ENCODE data around the gene SORCS2. TPM values are rescaled to one million over a fixed set of nuclear protein-coding genes. Genes with fewer than 3 reads are reported as not detected.

The SORCS2 gene
- total RNA-seq, 1 donor from 2014 or later: 5.2 TPM

DNA sequence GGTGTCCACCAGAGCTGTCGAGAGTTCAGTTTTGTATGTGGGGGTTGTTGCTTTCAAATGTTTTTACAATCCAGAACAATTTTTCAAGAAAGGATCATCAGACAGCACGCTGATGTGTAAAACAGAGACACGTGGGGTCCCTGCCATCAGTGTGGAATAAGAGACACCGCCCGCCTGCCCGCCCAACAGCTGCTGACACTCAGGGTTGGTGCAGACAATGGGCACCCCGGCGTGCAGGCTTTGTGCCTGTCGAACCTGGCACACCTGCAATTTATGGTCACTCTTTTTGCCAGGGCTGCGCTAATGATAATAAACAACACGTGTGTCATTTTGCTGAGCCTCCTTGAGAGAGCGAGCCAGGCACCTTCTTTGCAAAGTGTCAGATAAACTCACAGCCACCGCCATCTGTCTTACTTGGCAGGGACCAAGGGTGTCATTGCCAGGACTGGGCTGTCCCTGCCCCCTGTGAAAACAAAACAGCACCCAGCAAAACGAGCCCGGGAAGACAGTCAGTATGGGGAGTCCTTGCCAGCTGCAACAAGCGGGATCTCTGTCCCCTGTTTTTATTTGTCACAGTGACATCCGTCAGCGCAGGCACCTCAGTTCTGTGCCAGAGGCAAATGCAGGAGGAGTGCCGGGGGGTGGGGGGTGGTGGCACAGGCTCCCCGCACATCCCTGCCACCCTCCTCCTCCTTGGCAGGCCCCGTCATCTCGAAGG, 173.3 kb downstream of the SORCS2 start:
- Histone ChIP-seq H3K9me3 (ENCODE audit: low read depth) (no peaks in the 10 kb centered on the region), H2AFZ (replicated peaks) (no peak overlapping the region), H4K20me1 (ENCODE audit: low read depth) (peaks cover 6% of the 10 kb centered on the region), H3K4me3 (no peak overlapping the region), H3K27me3 (no peaks in the 10 kb centered on the region), H3K9ac (no peak overlapping the region), H3F3A (ENCODE audit: low read depth) (peaks cover 7% of the 10 kb centered on the region), H3K79me2 (ENCODE audit: low read depth) (no peaks in the 10 kb centered on the region), H3K27ac (no peak overlapping the region), H3K4me2 (no peak overlapping the region), H3K4me1 (peaks cover 15% of the 10 kb centered on the region), H3K36me3 (no peaks in the 10 kb centered on the region)
- Mint-ChIP-seq H3K27me3 (ENCODE audit: insufficient read depth, low read depth) (peaks cover under 1% of the 10 kb centered on the region), H3K4me3 (no peak overlapping the region), H3K4me1 (peaks cover 39% of the 10 kb centered on the region), H3K36me3 (no peaks in the 10 kb centered on the region), H3K27ac (no peak overlapping the region), H3K9me3 (no peaks in the 10 kb centered on the region)
- TF ChIP-seq EZH2 (IDR thresholded peaks at IDR 0.05): no peak
- DNase-seq (ENCODE audit: low spot score): no peak

DNA sequence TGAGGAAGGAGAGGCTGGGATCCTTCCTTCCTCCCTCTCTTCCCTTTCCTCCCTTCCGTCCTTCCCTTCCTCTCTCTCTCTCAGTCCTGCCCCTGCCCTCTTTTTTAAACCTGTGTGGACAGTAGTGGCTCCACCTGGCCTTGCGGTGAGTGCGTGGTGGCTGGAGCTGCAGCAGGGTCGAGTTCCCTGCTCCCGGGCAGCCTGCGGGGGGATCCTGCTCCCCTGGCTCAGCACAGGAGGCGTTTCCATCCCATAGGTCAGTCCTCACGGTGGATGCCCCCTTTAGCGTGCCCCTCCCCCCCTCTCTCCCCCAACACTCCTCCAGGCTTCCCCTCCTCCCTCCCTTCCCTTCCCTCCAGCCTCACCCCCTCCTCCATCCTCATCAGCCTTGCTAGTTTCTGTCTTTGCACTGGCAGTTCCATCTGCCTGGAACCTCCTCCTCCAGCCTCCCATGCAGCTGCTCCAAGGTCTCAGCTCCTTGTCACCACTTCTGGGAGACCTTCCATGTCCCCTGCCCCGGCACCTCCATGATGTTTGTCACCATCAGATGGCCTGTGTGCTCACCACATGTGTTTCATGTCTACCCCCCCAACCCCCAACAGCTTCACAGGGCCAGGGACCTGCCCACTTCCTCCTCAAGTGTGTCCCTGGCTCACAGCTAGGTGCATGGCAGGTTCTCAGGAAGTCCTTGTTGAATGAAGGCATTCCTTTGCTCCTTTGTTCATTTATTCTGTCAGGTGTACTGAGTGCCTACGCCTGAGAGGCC, 174.0 kb downstream of the SORCS2 start:
- peaks cover 3% of the 10 kb centered on the region for H3K27me3 Mint-ChIP-seq (ENCODE audit: insufficient read depth, low read depth)
- Histone ChIP-seq H3K4me2 (no peak overlapping the region), H3K9me3 (ENCODE audit: low read depth) (no peaks in the 10 kb centered on the region), H3K27ac (no peak overlapping the region), H3K27me3 (no peaks in the 10 kb centered on the region), H3K9ac (no peak overlapping the region), H3K4me1 (peaks cover 8% of the 10 kb centered on the region), H3K79me2 (ENCODE audit: low read depth) (no peaks in the 10 kb centered on the region), H3K36me3 (no peaks in the 10 kb centered on the region), H3K4me3 (no peak overlapping the region), H4K20me1 (ENCODE audit: low read depth) (no peaks in the 10 kb centered on the region), H2AFZ (replicated peaks) (no peak overlapping the region), H3F3A (ENCODE audit: low read depth) (peaks cover under 1% of the 10 kb centered on the region)
- H3K9me3 Mint-ChIP-seq: no peaks in the 10 kb centered on the region
- peaks cover 47% of the 10 kb centered on the region for H3K4me1 Mint-ChIP-seq
- TF ChIP-seq, protein P1, sequence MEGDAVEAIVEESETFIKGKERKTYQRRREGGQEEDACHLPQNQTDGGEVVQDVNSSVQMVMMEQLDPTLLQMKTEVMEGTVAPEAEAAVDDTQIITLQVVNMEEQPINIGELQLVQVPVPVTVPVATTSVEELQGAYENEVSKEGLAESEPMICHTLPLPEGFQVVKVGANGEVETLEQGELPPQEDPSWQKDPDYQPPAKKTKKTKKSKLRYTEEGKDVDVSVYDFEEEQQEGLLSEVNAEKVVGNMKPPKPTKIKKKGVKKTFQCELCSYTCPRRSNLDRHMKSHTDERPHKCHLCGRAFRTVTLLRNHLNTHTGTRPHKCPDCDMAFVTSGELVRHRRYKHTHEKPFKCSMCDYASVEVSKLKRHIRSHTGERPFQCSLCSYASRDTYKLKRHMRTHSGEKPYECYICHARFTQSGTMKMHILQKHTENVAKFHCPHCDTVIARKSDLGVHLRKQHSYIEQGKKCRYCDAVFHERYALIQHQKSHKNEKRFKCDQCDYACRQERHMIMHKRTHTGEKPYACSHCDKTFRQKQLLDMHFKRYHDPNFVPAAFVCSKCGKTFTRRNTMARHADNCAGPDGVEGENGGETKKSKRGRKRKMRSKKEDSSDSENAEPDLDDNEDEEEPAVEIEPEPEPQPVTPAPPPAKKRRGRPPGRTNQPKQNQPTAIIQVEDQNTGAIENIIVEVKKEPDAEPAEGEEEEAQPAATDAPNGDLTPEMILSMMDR (IDR thresholded peaks at IDR 0.05): no peak
- no peak for TF ChIP-seq EZH2 (IDR thresholded peaks at IDR 0.05)
- no peak for TF ChIP-seq EZH2phosphoT487 (IDR thresholded peaks at IDR 0.05)
- H3K36me3 Mint-ChIP-seq: no peaks in the 10 kb centered on the region
- H3K27ac Mint-ChIP-seq: peak overlapping the region; percentile 29
- peak; percentile 37 for DNase-seq (ENCODE audit: low spot score)
- H3K4me3 Mint-ChIP-seq: peak overlapping the region; percentile 6

DNA sequence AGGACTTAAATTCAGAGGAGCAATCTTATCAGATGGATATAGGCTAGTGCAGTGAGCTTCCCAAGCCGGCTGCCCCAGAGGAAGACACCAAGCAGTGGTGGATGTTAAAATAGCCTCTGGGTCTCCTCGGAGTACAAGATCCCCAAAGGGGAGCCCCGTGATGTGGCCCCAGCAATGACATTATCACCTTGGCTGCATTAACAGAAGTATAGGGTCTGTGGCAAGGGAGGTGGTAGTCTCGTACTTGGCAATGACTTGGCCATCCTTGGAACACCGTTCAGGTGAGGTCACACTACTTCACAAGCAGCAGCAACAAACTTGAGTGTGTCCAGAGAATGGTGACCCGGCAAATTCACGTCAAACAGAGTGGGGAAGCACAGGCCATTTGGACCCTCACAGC, 174.6 kb downstream of the SORCS2 start:
- no peaks in the 10 kb centered on the region for H3K9me3 ChIP-seq (ENCODE audit: low read depth)
- H3K27me3 ChIP-seq: no peaks in the 10 kb centered on the region
- H4K20me1 ChIP-seq (ENCODE audit: low read depth): no peaks in the 10 kb centered on the region
- DNase-seq (ENCODE audit: low spot score): no peak
- Mint-ChIP-seq H3K27me3 (ENCODE audit: insufficient read depth, low read depth) (peaks cover 3% of the 10 kb centered on the region), H3K36me3 (no peaks in the 10 kb centered on the region), H3K9me3 (no peaks in the 10 kb centered on the region), H3K4me3 (peak overlapping the region; percentile 6), H3K27ac (no peak overlapping the region), H3K4me1 (peaks cover 52% of the 10 kb centered on the region)
- H3K27ac ChIP-seq: no peak overlapping the region
- H3K4me3 ChIP-seq: no peak overlapping the region
- TF ChIP-seq, protein P1 (IDR thresholded peaks at IDR 0.05): no peak
- TF ChIP-seq EZH2phosphoT487 (IDR thresholded peaks at IDR 0.05) (no peak), EZH2 (IDR thresholded peaks at IDR 0.05) (no peak)
- peaks cover 4% of the 10 kb centered on the region for H3K4me1 ChIP-seq
- H3K36me3 ChIP-seq: no peaks in the 10 kb centered on the region
- no peak overlapping the region for H2AFZ ChIP-seq (replicated peaks)
- H3K79me2 ChIP-seq (ENCODE audit: low read depth): no peaks in the 10 kb centered on the region
- no peak overlapping the region for H3K9ac ChIP-seq
- H3F3A ChIP-seq (ENCODE audit: low read depth): no peaks in the 10 kb centered on the region
- no peak overlapping the region for H3K4me2 ChIP-seq

DNA sequence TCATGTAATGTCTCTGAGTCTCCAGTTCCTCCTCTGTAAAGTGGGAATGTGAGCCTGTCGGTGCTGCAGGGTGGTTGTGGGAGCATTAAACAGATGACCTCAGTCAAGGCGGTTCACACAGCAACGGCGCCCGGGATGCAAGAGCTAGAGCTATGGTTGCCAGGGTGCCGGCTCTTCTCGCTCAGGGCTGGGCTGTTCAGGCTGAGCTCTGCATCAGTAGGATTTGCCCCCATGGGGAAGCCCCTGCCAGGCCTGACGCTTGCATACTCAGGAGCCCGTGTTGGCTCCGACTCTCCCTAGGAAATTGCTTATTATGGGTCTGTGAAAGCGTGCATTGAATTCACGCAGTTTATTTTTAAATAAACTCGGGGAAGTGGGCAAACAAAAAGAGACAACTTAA, 175.1 kb downstream of the SORCS2 start:
- Histone ChIP-seq H3K36me3 (no peaks in the 10 kb centered on the region), H2AFZ (replicated peaks) (no peak overlapping the region), H3K27me3 (no peaks in the 10 kb centered on the region), H3K4me2 (no peak overlapping the region), H3K9me3 (ENCODE audit: low read depth) (no peaks in the 10 kb centered on the region), H3F3A (ENCODE audit: low read depth) (no peaks in the 10 kb centered on the region), H3K27ac (no peak overlapping the region), H3K9ac (no peak overlapping the region), H4K20me1 (ENCODE audit: low read depth) (no peaks in the 10 kb centered on the region), H3K4me3 (no peak overlapping the region), H3K79me2 (ENCODE audit: low read depth) (no peaks in the 10 kb centered on the region), H3K4me1 (peaks cover 4% of the 10 kb centered on the region)
- no peak for DNase-seq (ENCODE audit: low spot score)
- Mint-ChIP-seq H3K9me3 (no peaks in the 10 kb centered on the region), H3K4me1 (peaks cover 54% of the 10 kb centered on the region), H3K36me3 (no peaks in the 10 kb centered on the region), H3K27ac (peak overlapping the region; percentile 17), H3K4me3 (no peak overlapping the region), H3K27me3 (ENCODE audit: insufficient read depth, low read depth) (peaks cover 3% of the 10 kb centered on the region)
- TF ChIP-seq, protein P1 (IDR thresholded peaks at IDR 0.05): no peak
- TF ChIP-seq EZH2phosphoT487 (IDR thresholded peaks at IDR 0.05) (no peak), EZH2 (IDR thresholded peaks at IDR 0.05) (no peak)

Measured in neural progenitor cell (in vitro differentiated cells).